GM12891 (cell line): Measurements from ENCODE around the gene EPO.

Source experiments
- POLR2A ChIP-seq: IDR thresholded peaks from 2 replicates; pipeline ENCODE4 v1.6.1; 2011; ENCODE audit warnings: low read depth, low read length, control low read depth
- SPI1 ChIP-seq: IDR thresholded peaks from 2 replicates; pipeline ENCODE4 v1.6.1; 2011; ENCODE audit warnings: low read depth, low read length, control low read depth

DNA sequence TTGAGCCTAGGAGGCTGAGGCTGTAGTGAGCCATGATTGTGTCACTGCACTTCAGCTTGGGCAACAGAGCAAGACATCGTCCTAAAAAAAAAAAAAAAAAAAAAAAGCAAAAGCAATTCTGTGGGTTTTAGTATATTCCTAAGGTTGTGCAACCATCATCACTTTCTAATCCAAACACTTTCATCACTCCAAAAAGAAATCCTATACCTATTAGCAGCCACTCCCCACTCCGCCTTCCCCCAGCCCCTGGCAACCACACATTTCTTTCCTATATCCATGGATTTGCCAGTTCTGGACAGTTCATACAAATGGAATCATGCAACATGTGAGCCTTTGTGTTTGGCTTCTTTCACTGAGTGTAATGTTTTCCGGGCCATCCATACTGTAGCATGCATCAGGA is 33.5 kb downstream of the EPO start:
- no peak for TF ChIP-seq POLR2A
- TF ChIP-seq SPI1: no peak
